B cell (primary cell): Measurements from ENCODE around the gene ANKS1A. TPM values are rescaled to one million over a fixed set of nuclear protein-coding genes. Genes with fewer than 3 reads are reported as not detected.

ENCODE experiments used
- ATAC-seq: fragments of 200-7000 bp; cut with Tn5 transposase; one replicate; pipeline ENCODE4 v1.10.0; 2021; ENCODE audit warnings: low read depth, mild to moderate bottlenecking, moderate number of reproducible peaks, moderate library complexity
- CTCF ChIA-PET: fragments of 350-600 bp; sonication (Branson Sonifier 250); formaldehyde crosslinking; loops from one replicate; lab custom pipeline; 2021; ENCODE audit warnings: antibody characterized with exemption, inconsistent platforms; lab: Charles Lee
- POLR2A ChIA-PET: fragments of 350-600 bp; sonication (Branson Sonifier 250); formaldehyde crosslinking; loops from one replicate; lab custom pipeline; 2021; ENCODE audit warnings: antibody characterized with exemption; lab: Charles Lee
- DNase-seq: peaks from one replicate; pipeline ENCODE4 v3.0.0; 2013
- H2AFZ ChIP-seq: 2 replicates; pipeline ENCODE4 v1.6.1; 2012; ENCODE audit warnings: mild to moderate bottlenecking, low read depth, low read length; ENCODE audit not compliant: insufficient read depth, poor library complexity, severe bottlenecking
- H3K27ac ChIP-seq, 2 donors: 1 replicate in 1 of 2; 2 replicates in 1 of 2; pipeline ENCODE4 v1.5.1; 2012 to 2013; ENCODE audit warnings: low read length in 2 of 2, mild to moderate bottlenecking in 2 of 2, moderate library complexity in 1 of 2
- H3K27me3 ChIP-seq, 4 experiments: fragments of 200-600 bp in 1 of 4; sonication (generic) in 1 of 4; replicated peaks in 1 of 4; 1 replicate in 2 of 4; 2 replicates in 2 of 4; pipeline versions ENCODE4 v1.6.1 to v1.7.0; 2013 to 2016; ENCODE audit warnings: low read length in 3 of 4, mild to moderate bottlenecking in 2 of 4, mixed read lengths in 1 of 4, moderate library complexity in 1 of 4; ENCODE audit not compliant: insufficient read depth in 4 of 4, control insufficient read depth in 3 of 4; ENCODE audit errors: control extremely low read depth in 1 of 4
- H3K36me3 ChIP-seq, 2 experiments: replicated peaks in 1 of 2; 1 replicate in 1 of 2; 2 replicates in 1 of 2; pipeline versions ENCODE4 v1.6.1 to v1.7.1; 2013; ENCODE audit warnings: low read length in 1 of 2; ENCODE audit not compliant: insufficient read depth in 2 of 2, control insufficient read depth in 1 of 2; ENCODE audit errors: control extremely low read depth in 1 of 2, extremely low read depth in 1 of 2
- H3K4me1 ChIP-seq, 2 donors: fragments of 200-600 bp in 1 of 2; sonication (generic) in 1 of 2; 1 replicate in 1 of 2; 2 replicates in 1 of 2; pipeline versions ENCODE4 v1.5.1 to v1.6.1; 2013 to 2017; ENCODE audit warnings: low read length in 2 of 2; ENCODE audit not compliant: control insufficient read depth in 2 of 2, insufficient read depth in 2 of 2
- H3K4me2 ChIP-seq: replicated peaks from 2 replicates; pipeline ENCODE3; 2012; ENCODE audit warnings: mild to moderate bottlenecking, low read depth, low read length; ENCODE audit not compliant: poor library complexity, severe bottlenecking
- H3K4me3 ChIP-seq, 5 experiments: fragments of 200-600 bp in 1 of 5; sonication (generic) in 1 of 5; 1 replicate in 3 of 5; 2 replicates in 2 of 5; pipeline versions ENCODE4 v1.5.1 to v1.7.0; 2011 to 2016; ENCODE audit warnings: low read length in 4 of 5, mild to moderate bottlenecking in 4 of 5, low read depth in 2 of 5, control low read depth in 1 of 5, moderate library complexity in 1 of 5; ENCODE audit not compliant: insufficient read depth in 1 of 5; ENCODE audit errors: control extremely low read depth in 1 of 5, extremely low read depth in 1 of 5
- H3K79me2 ChIP-seq: fragments of 200-600 bp; sonication (generic); one replicate; pipeline ENCODE4 v1.6.0; 2016; ENCODE audit warnings: low read length; ENCODE audit not compliant: control insufficient read depth, insufficient read depth
- H3K9ac ChIP-seq: fragments of 200-600 bp; sonication (generic); 2 replicates; pipeline ENCODE4 v1.6.1; 2017; ENCODE audit warnings: mild to moderate bottlenecking, low read length, moderate library complexity
- H3K9me3 ChIP-seq, 3 donors: one replicate each; pipeline versions ENCODE4 v1.6.1 to v1.7.1; 2013; ENCODE audit warnings: low read length in 2 of 3; ENCODE audit not compliant: control insufficient read depth in 2 of 3, insufficient read depth in 1 of 3; ENCODE audit errors: control extremely low read depth in 1 of 3
- H4K20me1 ChIP-seq: 2 replicates; pipeline ENCODE4 v1.6.0; 2012; ENCODE audit warnings: mild to moderate bottlenecking, low read length; ENCODE audit not compliant: insufficient read depth, control insufficient read depth, poor library complexity, severe bottlenecking
- H3K27ac Mint-ChIP-seq: one replicate; pipeline ENCODE4 v1.8.0; 2021; ENCODE audit warnings: mixed read lengths
- H3K27me3 Mint-ChIP-seq: one replicate; pipeline ENCODE4 v1.8.0; 2021; ENCODE audit warnings: mixed read lengths
- H3K4me1 Mint-ChIP-seq: one replicate; pipeline ENCODE4 v1.8.0; 2021; ENCODE audit warnings: mixed read lengths
- H3K4me3 Mint-ChIP-seq: one replicate; pipeline ENCODE4 v1.8.0; 2021; ENCODE audit warnings: mixed read lengths
- H3K9me3 Mint-ChIP-seq: one replicate; pipeline ENCODE4 v1.8.0; 2022; ENCODE audit warnings: mixed read lengths; ENCODE audit not compliant: insufficient read depth
- CTCF ChIP-seq: fragments of 200-600 bp; IDR thresholded peaks from one replicate; pipeline ENCODE4 v1.8.0; 2022; ENCODE audit warnings: antibody characterized with exemption, mild to moderate bottlenecking
- EZH2 ChIP-seq: IDR thresholded peaks from 2 replicates; pipeline ENCODE4 v1.6.1; 2012; ENCODE audit warnings: borderline replicate concordance, low read depth, mild to moderate bottlenecking, moderate library complexity, low read length; ENCODE audit not compliant: insufficient read depth, poor library complexity, severe bottlenecking
- WGBS: methylation state at CpG from one replicate; pipeline ENCODE4 v1.1.5; 2013; ENCODE audit warnings: missing lambda C conversion rate; ENCODE audit not compliant: insufficient coverage; 5-methylcytosine and 5-hydroxymethylcytosine counted together
- intact Hi-C: fragments of 100-400 bp; cut with micrococcal nuclease; formaldehyde crosslinking; loops from one replicate; pipeline ENCODE4 v1.10.0; 2022
- polyA plus RNA-seq: library from polyadenylated mRNA; depleted of rRNA; stranded (reverse); fragments of >200 nt; gene quantifications from 2 replicates; pipeline ENCODE4 v1.2.3, GENCODE V29; 2012
- total RNA-seq, 2 donors: library from RNA; stranded (reverse); fragments of 120-200 nt in 1 of 2; gene quantifications; 1 replicate in 1 of 2; 2 replicates in 1 of 2; pipeline versions ENCODE4 v1.2.3 to v1.2.4, GENCODE V29; 2013 to 2022

The ANKS1A gene
- total and polyA plus RNA-seq, 2 donors (not counting 1 experiment from before 2014, with no cell fraction given), result 3.4 to 19.7 TPM

GRCh38 chr6:34929241-34929978 is 40.4 kb downstream of the ANKS1A start:
- no peak overlapping the region for H3K27ac ChIP-seq
- no peaks in the 10 kb centered on the region for H3K27me3 Mint-ChIP-seq
- DNase-seq, result no peak

More at GRCh38 chr6:34929241-34929978, 40.4 kb downstream of the ANKS1A start:
- Mint-ChIP-seq H3K4me3 (no peak overlapping the region), H3K9me3 (no peaks in the 10 kb centered on the region), H3K4me1 (peaks cover 21% of the 10 kb centered on the region), H3K27ac (no peak overlapping the region)
- no peak overlapping the region for H2AFZ ChIP-seq
- ChIA-PET CTCF (no interaction called here), POLR2A (no interaction called here)
- intact Hi-C loops, result no loop called here
- peaks cover 4% of the 10 kb centered on the region for H4K20me1 ChIP-seq
- no peak overlapping the region for H3K4me2 ChIP-seq
- WGBS, result no CpG with 5 or more reads among the region's 4 CpGs
- H3K4me1 ChIP-seq, result no peaks in the 10 kb centered on the region
- peaks cover 16% of the 10 kb centered on the region for H3K79me2 ChIP-seq
- no peaks in the 10 kb centered on the region for H3K36me3 ChIP-seq
- H3K9ac ChIP-seq, result no peak overlapping the region
- H3K4me3 ChIP-seq, result no peak overlapping the region
- TF ChIP-seq CTCF, result no peak
- no peak for TF ChIP-seq EZH2
- no peaks in the 10 kb centered on the region for H3K27me3 ChIP-seq
- ATAC-seq, result no peak
- no peaks in the 10 kb centered on the region for H3K9me3 ChIP-seq
